ENCODE measurements around the gene MIF4GD.

DNA sequence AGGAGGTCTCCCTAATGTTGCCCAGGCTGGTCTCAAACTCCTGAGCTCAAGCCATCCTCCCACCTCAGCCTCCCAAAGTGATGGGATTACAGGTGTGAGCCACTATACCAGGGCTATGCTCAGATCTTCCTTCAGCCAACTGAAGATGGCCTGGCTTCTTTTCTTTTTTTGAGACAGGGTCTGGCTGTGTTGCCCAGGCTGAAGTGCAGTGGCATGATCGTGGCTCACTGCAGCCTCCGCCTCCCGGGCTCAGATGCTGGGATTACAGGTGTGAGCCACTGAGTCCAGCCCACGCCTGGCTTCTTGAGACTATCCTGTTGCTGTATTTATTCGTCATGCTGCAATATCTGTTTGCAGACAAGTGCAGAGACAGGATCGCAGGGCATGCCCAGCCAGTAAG is 14.1 kb upstream of the MIF4GD start:
- TF ChIP-seq POLR2A (IDR thresholded peaks at IDR 0.05; ENCODE audit: low read length) (no peak), GATA1 (IDR thresholded peaks at IDR 0.05; ENCODE audit: low read depth, low read length) (no peak)
